ENCODE results near the gene NSMCE1.

The NSMCE1 gene

GRCh38 chr16:27303256-27304100, 34.9 kb upstream of the NSMCE1 start:
- no peak overlapping the region for H3K4me2 ChIP-seq
- no peak overlapping the region for H3K4me3 ChIP-seq (IDR thresholded peaks at IDR 0.05; ENCODE audit: insufficient read depth, low read depth, low read length)
- H3K9ac ChIP-seq: no peak overlapping the region
- H3K4me1 ChIP-seq (ENCODE audit: low read depth, poor library complexity, severe bottlenecking): no peaks in the 10 kb centered on the region
- no peaks in the 10 kb centered on the region for H4K20me1 ChIP-seq (ENCODE audit: insufficient read depth)
- no peaks in the 10 kb centered on the region for H3K27me3 ChIP-seq (ENCODE audit: insufficient read depth, low read depth)
- no peak overlapping the region for H3K27ac ChIP-seq
- H2AFZ ChIP-seq (ENCODE audit: low read depth): no peak overlapping the region
- H3K36me3 ChIP-seq (ENCODE audit: insufficient read depth): no peaks in the 10 kb centered on the region
- TF ChIP-seq CTCF (conservative IDR thresholded peaks at IDR 0.05; ENCODE audit: low read depth, low read length): no peak
- H3K79me2 ChIP-seq (ENCODE audit: insufficient read depth, low read depth): no peaks in the 10 kb centered on the region

- Histone ChIP-seq H3K79me2 (ENCODE audit: insufficient read depth, low read depth) (no peaks in the 10 kb centered on the region), H4K20me1 (ENCODE audit: insufficient read depth) (no peaks in the 10 kb centered on the region), H3K36me3 (ENCODE audit: insufficient read depth) (no peaks in the 10 kb centered on the region), H3K4me1 (ENCODE audit: low read depth, poor library complexity, severe bottlenecking) (no peaks in the 10 kb centered on the region), H3K4me3 (IDR thresholded peaks at IDR 0.05; ENCODE audit: insufficient read depth, low read depth, low read length) (no peak overlapping the region), H3K4me2 (no peak overlapping the region), H2AFZ (ENCODE audit: low read depth) (no peak overlapping the region), H3K9ac (no peak overlapping the region), H3K27me3 (ENCODE audit: insufficient read depth, low read depth) (no peaks in the 10 kb centered on the region), H3K27ac (no peak overlapping the region)
- no peak for TF ChIP-seq CTCF (conservative IDR thresholded peaks at IDR 0.05; ENCODE audit: low read depth, low read length)
These were observed 33.6 kb upstream of the NSMCE1 start for GRCh38 chr16:27302126-27302525.

GRCh38 chr16:27301236-27301861, 32.8 kb upstream of the NSMCE1 start:
- H2AFZ ChIP-seq (ENCODE audit: low read depth): no peak overlapping the region
- H3K4me1 ChIP-seq (ENCODE audit: low read depth, poor library complexity, severe bottlenecking): no peaks in the 10 kb centered on the region
- H3K27ac ChIP-seq: no peak overlapping the region
- H3K9ac ChIP-seq: no peak overlapping the region
- no peaks in the 10 kb centered on the region for H3K36me3 ChIP-seq (ENCODE audit: insufficient read depth)
- no peaks in the 10 kb centered on the region for H3K27me3 ChIP-seq (ENCODE audit: insufficient read depth, low read depth)
- no peaks in the 10 kb centered on the region for H3K79me2 ChIP-seq (ENCODE audit: insufficient read depth, low read depth)
- no peaks in the 10 kb centered on the region for H4K20me1 ChIP-seq (ENCODE audit: insufficient read depth)
- H3K4me3 ChIP-seq (IDR thresholded peaks at IDR 0.05; ENCODE audit: insufficient read depth, low read depth, low read length): no peak overlapping the region
- H3K4me2 ChIP-seq: no peak overlapping the region
- no peak for TF ChIP-seq CTCF (conservative IDR thresholded peaks at IDR 0.05; ENCODE audit: low read depth, low read length)

- TF ChIP-seq CTCF (conservative IDR thresholded peaks at IDR 0.05; ENCODE audit: low read depth, low read length): no peak
- H3K27me3 ChIP-seq (ENCODE audit: insufficient read depth, low read depth): no peaks in the 10 kb centered on the region
- H2AFZ ChIP-seq (ENCODE audit: low read depth): no peak overlapping the region
- H3K79me2 ChIP-seq (ENCODE audit: insufficient read depth, low read depth): no peaks in the 10 kb centered on the region
- H3K27ac ChIP-seq: no peak overlapping the region
- H3K36me3 ChIP-seq (ENCODE audit: insufficient read depth): no peaks in the 10 kb centered on the region
- no peaks in the 10 kb centered on the region for H3K4me1 ChIP-seq (ENCODE audit: low read depth, poor library complexity, severe bottlenecking)
- H3K4me3 ChIP-seq (IDR thresholded peaks at IDR 0.05; ENCODE audit: insufficient read depth, low read depth, low read length): no peak overlapping the region
- no peak overlapping the region for H3K4me2 ChIP-seq
- no peak overlapping the region for H3K9ac ChIP-seq
- no peaks in the 10 kb centered on the region for H4K20me1 ChIP-seq (ENCODE audit: insufficient read depth)
These were observed 29.6 kb upstream of the NSMCE1 start for GRCh38 chr16:27298132-27298531.

All from KMS-11 (cell line).